Activated CD4-positive, alpha-beta T cell treated with anti-CD3 and anti-CD28 coated beads for 4 hours (primary cell): ENCODE measurements around the gene HUWE1.

ENCODE experiments used
- DNase-seq, 2 donors: peaks; one replicate each; pipeline ENCODE4 v3.0.0-alpha.2; 2020

Gene HUWE1

GRCh38 chrX:53685711-53686110 is 808 bp downstream of the HUWE1 start:
- no peak for DNase-seq

GRCh38 chrX:53684415-53685192 is 1.9 kb downstream of the HUWE1 start:
- no peak for DNase-seq

GRCh38 chrX:53683556-53684414 is 2.7 kb downstream of the HUWE1 start:
- peak; percentile 87 to 90 for DNase-seq

GRCh38 chrX:53682885-53683555 is 3.5 kb downstream of the HUWE1 start:
- DNase-seq: peak; percentile 22 to 25

GRCh38 chrX:53681661-53682060 is 4.9 kb downstream of the HUWE1 start:
- peak in 1 of 2 donors; percentile 6 for DNase-seq

- DNase-seq: no peak
These were observed 7.9 kb downstream of the HUWE1 start for GRCh38 chrX:53678667-53679066.

- no peak for DNase-seq
These were observed 9.2 kb downstream of the HUWE1 start for GRCh38 chrX:53677286-53677685.

GRCh38 chrX:53674581-53674980 is 11.9 kb downstream of the HUWE1 start:
- DNase-seq: no peak

- no peak for DNase-seq
These were observed 17.3 kb downstream of the HUWE1 start for GRCh38 chrX:53669258-53669657.

- DNase-seq: no peak
These were observed 20.3 kb downstream of the HUWE1 start for GRCh38 chrX:53666171-53666570.

- DNase-seq: no peak
These were observed 26.5 kb downstream of the HUWE1 start for GRCh38 chrX:53660004-53660403.

- DNase-seq: no peak
These were observed 27.5 kb downstream of the HUWE1 start for GRCh38 chrX:53659039-53659438.

- DNase-seq: no peak
These were observed 29.7 kb downstream of the HUWE1 start for GRCh38 chrX:53656845-53657244.

- no peak for DNase-seq
These were observed 32.1 kb downstream of the HUWE1 start for GRCh38 chrX:53654376-53654775.

- no peak for DNase-seq
These were observed 41.8 kb downstream of the HUWE1 start for GRCh38 chrX:53644751-53645150.

GRCh38 chrX:53642337-53642736 is 44.2 kb downstream of the HUWE1 start:
- DNase-seq: no peak

GRCh38 chrX:53639257-53639656 is 47.3 kb downstream of the HUWE1 start:
- no peak for DNase-seq

GRCh38 chrX:53637479-53637878 is 49.0 kb downstream of the HUWE1 start:
- DNase-seq: no peak

GRCh38 chrX:53631156-53631555 is 55.4 kb downstream of the HUWE1 start:
- DNase-seq: no peak

GRCh38 chrX:53630261-53630660 is 56.3 kb downstream of the HUWE1 start:
- DNase-seq: no peak

GRCh38 chrX:53622431-53622830 is 64.1 kb downstream of the HUWE1 start:
- no peak for DNase-seq

GRCh38 chrX:53621418-53621986 is 65.0 kb downstream of the HUWE1 start:
- no peak for DNase-seq

- no peak for DNase-seq
These were observed 69.6 kb downstream of the HUWE1 start for GRCh38 chrX:53616946-53617345.
